Stimulated activated CD8-positive, alpha-beta memory T cell treated with anti-CD3 and anti-CD28 coated beads, Interleukin-7, amount 100 ng/mL, for 48 hours (primary cell): ENCODE results near the gene ECM1.

ENCODE experiments used
- DNase-seq, 2 donors: peaks; one replicate each; pipeline ENCODE4 v3.0.0-alpha.2; 2020; ENCODE audit warnings: low read depth in 1 of 2; ENCODE audit errors: extremely low read depth in 1 of 2

ECM1 gene

DNA sequence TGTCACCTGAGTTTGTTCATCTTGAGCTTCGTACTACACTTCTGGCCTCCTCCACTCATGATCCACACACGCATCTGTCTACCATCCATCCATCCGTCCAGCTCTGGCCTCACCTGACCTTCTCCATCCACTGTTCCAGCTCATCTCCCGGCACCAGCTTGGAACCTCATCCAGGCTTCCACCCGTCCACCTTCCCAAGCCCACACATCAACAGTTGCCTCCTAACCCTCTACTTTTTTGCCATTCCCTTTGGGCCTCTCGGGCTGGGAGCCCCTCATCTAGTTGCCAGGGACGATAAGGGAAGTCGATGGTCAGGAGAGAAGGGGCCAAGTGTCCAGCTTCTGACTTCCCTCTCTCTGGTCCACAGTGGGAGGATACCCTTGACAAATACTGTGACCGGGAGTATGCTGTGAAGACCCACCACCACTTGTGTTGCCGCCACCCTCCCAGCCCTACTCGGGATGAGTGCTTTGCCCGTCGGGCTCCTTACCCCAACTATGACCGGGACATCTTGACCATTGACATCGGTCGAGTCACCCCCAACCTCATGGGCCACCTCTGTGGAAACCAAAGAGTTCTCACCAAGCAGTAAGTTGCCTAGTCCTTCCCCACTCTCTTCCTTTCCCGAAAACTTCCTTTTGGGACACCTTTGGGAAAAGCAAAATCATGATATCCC lies 4.2 kb downstream of the ECM1 start:
- DNase-seq = no peak

DNA sequence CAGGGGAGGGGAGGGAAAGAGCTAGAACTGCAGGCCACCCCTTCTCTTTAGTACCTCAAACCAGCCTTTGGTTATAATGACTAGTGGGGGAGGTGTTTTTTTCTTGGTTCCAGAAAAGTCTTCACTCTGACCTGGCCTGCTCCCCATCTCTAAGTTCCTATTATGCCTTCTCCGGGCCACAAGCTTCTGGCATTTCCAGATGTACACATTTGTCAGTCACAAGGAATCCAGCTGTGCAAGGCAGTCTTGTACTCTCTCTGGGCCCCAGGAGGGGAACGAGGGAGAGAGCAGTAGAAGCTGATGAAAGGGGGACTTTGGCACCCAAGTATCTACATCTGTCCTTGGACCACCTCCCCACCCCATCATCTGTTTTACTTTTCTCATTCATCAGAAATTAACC lies 4.9 kb downstream of the ECM1 start:
- no peak for DNase-seq

DNA sequence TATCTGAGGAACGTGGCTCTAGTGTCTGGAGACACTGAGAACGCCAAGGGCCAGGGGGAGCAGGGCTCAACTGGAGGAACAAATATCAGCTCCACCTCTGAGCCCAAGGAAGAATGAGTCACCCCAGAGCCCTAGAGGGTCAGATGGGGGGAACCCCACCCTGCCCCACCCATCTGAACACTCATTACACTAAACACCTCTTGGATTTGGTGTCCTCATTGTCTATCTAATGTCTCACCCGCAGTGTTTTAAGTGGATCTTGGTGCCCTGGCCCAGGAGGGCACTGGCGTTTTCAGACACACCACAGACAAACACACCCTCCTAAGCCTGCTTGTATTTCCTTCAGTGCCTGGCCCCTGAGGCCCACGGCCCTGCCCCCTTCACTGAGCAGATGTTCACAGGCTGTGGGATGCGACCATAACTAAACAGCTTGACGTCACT lies 5.5 kb downstream of the ECM1 start:
- DNase-seq = no peak

DNA sequence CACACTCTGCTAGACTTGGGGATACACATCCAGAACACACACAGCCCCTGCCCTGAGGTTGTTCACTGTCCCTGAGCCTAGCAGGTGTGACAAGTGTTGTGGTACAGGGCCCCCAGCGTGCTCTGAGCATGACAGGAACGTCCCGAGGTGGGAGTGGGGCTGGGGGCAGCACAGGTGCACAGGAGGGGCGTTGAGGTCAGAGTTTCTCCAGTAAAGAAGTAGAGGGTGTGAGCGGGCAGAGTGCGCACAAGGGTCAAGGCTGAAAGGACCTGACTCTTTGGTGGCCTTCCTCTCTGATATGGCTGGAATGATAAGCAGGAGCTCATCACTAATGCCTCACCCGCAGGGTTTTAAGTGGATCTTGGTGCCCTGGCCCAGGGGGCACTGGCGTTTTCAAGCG lies 6.4 kb downstream of the ECM1 start:
- DNase-seq = no peak

DNA sequence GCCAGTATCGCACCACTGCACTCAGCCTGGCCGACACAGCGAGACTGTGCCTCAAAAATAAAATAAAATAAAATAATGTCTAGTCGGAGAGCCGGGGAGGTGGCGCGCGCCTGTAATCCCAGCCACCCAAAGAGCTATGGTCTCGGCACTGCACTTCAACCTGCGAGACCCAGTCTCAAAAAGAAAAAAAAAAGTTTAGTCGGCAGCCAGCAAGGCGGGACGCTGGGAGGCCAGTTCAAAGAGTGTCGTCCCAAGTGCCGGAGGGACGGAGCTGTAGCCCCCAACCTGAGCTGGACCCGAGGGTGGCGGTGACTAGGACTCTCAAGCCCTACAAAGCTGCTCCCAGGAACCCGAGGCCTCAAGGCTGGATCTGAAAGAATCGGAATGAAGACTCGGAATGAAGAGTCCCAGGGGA lies 7.0 kb downstream of the ECM1 start:
- no peak for DNase-seq

DNA sequence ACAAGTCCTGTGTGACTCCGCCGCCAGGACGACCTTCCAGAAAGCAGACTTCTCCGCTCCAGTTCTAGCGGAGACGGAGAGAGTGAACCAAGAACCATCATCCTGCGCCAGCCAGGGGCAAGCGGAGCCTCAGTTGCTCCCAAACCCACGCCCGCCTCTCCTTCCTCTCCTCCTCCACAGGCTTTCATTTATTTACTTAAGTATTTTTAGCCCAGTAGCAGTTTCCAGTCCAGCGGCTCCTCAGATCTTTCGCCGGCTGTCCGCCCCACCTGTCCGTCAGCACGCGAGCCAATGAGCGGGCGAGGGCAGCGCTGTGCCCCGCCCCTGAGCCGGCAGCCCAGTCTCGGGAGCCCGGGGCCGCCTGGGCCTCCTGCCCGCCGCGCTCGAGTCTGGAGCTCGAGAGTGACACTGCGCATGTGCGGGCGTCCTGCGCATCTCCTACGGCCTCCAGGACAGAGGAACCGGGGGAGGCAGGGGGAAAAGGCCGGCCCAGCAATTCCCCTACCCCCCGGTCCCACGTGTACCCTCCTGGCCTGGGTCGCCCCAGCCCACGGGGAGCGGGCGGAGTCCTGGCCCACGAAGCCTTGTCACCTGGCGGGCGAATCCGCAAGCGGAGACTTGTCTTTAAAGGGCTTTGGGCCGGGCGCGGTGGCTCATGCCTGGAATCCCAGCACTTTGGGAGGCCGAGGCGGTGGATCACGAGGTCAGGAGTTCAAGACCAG lies 7.6 kb downstream of the ECM1 start, which contains the start of gene FALEC:
TSS of gene FALEC (plus strand) at position 425 of the 722 bp plus-strand sequence.
- peak; percentile 88 to 91 for DNase-seq

DNA sequence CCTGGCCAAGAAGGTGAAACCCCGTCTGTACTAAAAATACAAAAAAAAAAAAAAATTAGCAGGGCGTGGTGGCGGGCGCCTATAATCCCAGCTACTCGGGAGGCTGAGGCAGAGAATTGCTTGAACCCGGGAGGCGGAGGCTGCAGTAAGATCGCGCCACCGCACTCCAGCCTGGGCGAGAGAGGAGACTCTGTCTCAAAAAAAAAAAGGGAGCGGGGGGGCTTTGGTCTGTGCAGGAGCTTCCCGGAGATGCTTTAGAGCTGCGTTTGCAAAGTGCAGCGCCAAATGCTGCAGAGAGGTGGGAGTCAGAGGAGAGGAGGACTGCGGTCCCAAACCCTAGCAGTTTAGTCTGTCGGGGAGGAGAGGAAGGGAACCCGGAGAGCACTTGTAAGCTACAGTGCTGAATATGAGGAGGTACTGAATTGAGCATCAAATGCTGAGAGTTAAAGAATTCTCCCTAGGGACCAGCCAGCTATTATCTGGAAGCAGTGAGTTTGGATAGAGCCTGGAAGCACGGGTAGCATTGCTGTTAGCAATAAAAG lies 8.2 kb downstream of the ECM1 start:
- DNase-seq = no peak

DNA sequence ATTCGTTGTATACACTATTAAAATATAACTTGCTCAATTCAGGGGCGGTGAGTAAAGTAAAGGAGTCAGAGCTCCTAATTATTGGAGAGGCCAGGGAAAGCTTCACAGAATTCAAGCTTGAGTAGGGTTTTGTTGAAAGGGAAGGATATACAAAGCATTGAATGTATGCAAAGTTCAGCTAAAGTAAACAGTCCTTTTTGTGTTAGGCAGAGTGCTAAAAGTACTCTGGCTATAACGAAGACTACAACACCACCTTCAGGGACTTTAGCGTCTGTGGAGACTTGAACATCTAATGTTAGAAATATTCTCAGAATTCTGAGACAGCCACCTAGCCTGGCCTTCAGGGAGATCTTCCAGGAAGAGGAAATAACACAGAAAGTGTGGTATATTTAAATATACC lies 8.7 kb downstream of the ECM1 start:
- no peak for DNase-seq

DNA sequence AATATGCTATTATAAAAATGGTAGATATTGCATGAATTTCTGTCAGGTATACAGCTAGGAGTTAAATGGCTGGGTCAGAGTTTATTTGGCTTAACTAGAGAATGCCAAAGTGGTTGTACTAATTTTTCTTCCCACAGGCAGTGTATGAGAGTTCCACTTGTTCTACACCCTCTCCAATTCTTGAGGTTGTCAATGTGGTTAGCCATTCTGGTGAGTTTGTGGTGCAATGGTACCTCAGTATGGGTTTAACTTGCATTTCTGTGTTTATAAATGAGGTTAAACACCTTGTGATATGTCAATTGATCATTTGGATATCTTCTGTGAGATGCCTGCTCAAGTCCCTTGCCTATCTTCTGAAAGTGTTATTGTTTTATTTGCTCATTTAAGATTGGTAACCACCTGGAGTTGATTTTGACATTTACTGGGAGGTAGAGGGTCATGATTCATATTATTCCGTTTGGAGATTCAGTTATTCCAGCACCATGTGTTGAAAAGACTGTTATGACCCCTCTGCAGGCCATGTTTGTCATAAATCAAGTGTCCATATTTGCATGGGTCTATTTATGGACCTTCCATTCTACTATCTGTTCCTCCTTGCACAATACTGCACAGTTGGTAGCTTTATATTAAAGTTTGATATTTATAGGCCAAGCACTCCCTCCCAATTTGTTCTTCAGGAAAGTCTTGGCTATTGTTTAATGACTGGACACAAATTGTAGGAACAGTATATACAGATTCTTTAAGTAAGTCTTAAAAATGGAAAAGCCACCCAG lies 13.5 kb downstream of the ECM1 start:
- no peak for DNase-seq

DNA sequence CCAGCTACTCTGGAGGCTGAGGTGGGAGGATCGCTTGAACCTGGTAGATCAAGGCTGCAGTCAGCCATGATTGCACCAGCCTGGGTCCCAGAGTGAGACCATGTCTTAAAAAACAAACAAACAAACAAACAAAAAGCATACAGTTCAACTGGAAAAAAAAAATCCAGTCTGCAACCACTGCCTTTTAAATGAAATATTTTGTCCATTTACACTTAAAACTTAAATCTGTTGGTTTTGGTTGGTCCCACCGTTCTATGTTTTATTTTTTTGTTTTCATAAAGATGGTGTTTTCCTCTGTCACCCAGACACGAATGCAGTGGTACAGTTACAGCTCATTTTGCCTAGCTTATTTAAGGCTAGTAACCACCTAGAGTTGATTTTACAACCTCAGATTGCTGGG lies 17.4 kb downstream of the ECM1 start:
- DNase-seq = no peak

DNA sequence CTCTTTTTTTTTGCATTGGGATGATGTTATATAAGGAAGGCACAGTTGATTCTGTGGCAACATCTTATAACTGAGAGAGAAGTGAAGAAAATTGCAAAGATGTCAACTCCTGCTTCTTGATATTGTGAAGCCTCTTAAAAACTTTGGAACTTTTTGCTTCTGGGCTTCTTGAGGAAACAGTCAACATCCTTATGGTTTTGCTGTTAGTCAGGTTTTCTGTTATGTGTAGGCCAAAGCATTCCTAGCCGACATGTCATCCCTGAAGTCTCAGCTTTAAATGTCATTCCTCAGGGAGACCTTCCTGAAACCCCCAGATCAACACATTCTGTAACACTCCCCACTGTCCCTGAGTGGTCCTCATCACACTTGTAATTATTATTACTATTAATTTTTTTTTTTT lies 20.3 kb downstream of the ECM1 start:
- DNase-seq = no peak

DNA sequence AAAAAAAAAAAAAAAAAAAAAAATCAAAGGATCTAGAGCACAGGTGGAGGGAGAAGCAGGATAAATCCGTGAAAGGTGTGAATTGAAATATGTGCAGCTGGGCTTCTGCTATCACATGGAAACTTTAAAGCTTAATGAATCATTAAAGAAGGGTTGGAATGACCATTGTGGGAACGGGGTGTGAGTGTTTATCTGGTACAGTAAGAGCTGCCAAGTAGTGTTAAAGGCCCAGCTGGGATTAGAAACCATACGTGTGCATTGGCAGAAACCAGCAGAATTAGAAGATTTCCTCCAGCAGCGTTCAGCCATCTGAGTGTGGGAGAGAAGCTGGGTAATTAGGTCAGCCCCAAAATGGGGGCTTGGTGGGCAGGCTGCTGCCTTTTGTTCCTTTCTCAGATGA lies 21.1 kb downstream of the ECM1 start:
- no peak for DNase-seq

DNA sequence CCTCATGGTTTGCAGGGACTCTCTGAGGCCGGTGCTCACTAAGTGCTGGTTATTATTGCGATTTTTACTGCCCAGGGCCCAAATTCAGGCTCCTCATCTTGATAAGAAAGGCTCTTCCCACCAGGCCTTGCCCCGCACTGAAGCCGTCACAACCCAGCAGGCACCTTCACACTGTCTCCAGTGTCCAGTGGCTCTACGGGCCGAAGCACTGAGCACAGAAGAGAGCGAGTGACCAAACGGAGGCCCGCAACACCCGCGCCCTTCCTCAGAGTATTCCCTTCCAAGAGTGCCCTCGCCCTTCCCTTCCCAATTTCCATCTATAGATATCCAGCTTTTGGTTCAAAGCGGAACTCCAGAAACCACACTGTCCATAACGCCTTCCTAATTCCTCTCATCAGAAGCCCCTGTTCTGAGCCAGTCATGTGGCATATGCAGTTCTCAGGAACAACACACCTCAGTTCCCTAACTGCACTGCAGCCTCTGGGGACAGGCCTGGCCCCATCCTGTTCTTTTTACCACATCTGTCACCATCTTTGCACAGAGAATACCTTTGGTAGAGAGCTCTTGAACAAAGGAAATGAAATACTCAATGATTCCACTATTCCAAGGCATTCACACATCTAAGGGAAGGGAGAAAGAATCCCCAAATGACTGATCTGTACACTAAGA lies 22.7 kb downstream of the ECM1 start:
- no peak for DNase-seq

DNA sequence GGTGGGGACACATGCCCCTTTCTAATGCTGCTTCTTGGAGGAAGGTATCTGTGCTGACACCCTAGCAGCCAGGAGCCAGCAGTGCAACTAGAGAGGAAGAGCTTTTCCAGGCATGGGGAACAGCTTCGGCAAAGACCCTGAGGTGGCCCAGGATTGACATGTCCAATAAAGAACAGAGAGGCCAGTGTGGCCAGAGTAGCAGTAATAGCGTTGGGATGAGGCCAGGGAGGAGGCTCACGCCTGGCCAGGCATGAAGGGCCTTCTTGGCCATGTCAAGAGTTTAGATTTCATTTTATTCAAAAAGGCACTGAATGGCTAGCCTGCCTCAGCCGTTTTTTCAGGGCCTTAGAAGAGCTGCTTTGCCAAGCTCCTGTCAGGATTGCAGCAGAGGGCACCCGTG lies 25.0 kb downstream of the ECM1 start:
- DNase-seq = no peak

DNA sequence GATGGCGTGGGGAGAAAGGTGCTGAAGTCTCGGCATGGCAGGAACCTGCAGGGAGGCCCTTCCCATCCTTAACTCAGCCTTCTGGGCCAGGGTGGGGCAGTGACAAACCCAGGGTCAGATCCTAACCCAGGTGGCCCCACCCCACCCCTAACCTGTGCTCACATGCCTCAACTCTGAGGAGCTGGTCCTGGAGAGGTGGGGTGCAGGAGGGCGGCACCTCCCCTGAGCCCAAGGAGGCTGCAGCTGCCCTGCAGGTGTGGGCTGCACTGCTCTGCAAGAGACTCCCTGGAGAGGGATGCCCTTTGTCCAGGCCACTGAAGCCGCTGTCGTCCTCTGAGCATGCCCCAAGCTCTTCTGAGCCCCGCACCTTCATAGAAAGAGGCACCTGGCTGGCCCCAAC lies 26.1 kb downstream of the ECM1 start:
- no peak for DNase-seq

DNA sequence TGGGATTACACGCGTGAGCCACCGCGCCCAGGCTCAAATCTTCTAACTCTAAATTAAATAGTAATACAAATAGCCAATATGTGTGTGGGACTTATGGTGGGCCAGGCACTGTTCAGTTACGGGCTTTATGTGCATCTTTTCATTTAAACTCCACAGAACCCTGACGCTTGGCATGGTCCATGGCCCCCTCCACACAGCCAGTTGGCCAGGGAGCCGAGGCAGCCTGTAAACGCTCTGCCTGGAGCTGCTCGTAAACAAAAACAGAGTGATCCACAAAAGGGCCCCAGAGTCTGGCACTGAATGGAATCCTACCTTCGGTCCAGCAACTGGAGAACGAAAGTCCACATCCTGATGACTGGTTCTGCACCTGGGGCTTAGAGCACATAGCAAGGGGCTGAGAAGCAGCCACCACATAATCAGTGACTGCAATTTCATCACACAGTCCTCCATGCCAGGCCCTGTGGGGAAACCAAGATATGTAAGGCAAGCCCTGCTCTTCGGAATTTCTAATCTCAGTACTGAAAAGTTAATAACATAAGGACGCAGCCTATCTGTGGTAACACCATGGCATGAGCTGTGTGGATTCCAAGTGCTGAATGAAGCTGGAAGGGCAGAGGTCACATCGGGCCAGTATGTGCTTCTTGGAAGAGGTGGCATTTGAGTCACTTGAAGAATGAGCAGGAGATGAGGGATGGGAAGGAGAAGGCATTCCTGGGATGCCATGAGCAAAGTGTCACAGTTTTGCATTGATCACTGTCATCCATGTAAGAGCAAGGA lies 27.8 kb downstream of the ECM1 start:
- no peak for DNase-seq

DNA sequence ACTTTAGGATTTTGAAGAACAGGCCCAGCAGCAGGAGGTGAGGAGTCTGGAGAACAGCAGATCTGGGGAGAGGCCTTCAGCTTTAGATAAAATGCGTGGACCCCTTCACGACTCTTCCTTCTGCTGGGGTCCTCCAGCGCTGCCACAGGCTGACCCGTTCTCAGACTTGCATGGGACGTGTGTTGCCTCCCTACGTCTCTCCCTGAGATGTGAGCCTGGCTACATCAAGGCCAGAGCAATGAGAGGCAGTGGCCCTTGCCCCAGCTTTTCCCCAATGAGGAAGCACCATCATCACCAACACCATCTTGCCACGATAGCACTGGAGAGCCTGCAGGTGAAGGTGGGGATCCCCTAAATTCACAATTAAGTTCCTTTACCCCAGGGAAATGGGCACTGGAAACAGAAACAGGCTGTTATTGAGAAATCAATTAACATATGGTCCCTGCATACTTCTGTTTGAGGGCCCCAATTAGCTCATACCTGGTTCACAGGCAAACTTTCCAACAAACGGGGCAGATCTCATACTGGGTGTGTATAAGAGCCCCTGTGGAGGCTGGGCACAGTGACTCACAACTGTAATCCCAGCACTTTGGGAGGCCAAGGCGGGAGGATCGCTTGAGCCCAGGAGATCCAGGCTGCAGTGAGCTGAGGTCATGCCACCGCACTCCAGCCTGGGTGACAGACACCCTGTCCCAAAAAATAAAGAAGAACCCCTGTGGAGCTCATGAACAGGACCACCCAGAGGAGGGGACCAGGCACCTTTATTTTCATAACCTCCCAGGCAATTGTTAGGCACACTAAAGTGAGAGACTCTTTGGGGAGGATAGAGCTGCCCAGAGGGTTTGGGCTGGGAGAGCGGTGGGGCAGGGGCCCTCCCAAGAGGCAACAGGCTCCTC lies 29.2 kb downstream of the ECM1 start:
- no peak for DNase-seq

DNA sequence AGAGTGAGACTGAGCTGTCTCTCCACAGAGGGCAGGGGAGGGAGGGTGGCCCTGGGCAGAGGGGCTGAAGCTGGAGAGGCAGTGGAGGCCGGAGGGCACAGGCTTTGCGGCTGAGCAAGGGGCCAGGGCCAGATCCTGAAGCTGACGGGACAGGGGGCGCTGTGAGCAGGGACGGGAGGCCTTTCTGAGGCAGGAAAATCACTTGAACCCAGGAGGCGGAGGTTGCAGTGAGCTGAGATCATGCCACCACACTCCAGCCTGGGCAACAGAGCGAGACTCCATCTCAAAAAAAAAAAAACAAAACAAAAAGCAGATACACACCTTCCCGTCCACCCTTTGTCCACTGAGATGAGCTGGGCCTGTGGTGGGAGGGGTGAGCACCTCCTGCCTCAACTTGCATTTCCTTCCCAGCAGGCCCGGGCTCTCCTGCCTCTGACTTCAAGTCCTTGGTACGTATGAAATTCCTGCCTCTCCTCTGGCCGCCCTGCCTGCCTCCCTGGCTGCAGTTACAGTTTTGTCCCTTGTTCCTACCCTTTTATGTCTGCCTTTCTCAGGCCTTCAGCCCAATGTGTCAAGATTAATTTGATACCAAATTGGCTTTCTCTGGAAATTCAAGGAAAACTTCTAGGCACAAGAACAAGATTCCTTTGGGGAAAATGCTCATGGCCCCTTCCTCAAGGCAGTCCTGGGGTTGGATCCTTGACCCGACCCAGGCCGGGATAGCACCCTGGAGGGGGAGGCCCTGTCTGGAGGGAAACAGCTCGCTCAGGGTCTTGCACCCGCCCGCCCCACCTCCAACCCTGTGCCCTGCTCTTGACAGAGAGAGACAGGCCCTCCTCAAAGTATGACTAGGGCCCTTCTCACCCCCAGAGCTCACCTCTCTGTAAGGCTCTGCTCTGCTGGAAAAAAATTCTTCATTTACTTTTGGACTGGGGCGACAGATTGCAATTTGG lies 30.1 kb downstream of the ECM1 start:
- DNase-seq = no peak
